Muscle of back (tissue), 11 donors: ENCODE data around the gene INSC. TPM values are rescaled to one million over a fixed set of nuclear protein-coding genes. Genes with fewer than 3 reads are reported as not detected.

Experiments
- DNase-seq, 3 donors: peaks; one replicate each; pipeline versions ENCODE4 v3.0.0 to v3.0.0-alpha.2; 2013
- polyA plus RNA-seq, 10 donors: library from polyadenylated mRNA; unstranded; fragments of 120-200 nt; gene quantifications; one replicate each; pipeline ENCODE4 v1.2.1, GENCODE V29; 2013; ENCODE audit not compliant: insufficient read length in 10 of 10

Gene INSC
- polyA plus RNA-seq, 10 donors, result 0.88 to 3.1 (median 1.5) TPM

DNA sequence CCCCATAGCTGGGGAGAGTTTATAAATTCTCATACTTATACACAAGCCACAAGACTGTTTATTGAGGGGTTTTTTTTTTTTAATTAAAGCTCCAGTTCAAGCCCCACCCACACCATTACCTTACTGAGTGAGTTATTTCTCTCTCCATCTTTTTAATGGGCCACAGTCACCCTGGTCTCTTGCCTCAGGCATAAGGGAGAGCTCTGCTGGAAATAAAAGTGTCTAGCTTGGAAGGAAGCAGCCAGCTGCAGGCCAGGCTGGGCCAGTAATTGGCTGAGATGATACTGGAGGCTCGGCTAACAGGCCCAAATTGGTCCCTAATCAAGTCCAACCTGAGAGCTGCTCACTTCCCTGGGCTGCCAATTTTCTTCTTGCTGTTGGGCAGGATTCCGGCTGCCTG lies 174.1 kb downstream of the INSC start:
- DNase-seq, result no peak

DNA sequence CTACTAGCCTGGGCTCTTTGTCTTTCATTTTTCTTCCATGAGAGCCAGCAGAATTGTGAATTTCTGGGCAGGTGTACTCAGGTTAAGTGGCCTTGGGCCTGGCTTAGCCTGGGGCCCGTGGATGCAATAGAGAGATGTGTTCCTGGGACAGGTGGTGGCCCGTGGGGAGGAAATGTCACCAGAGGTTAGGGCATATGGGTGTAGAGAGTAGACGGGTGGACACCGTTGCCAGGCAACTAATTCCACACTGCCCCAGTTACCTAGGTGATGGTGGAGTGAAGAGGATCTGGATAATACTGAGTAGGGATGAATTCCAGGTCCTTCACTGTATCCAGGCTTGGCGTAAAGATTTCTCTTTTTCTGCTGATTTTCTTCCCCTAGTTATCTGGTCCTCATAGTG lies 175.0 kb downstream of the INSC start:
- no peak for DNase-seq

DNA sequence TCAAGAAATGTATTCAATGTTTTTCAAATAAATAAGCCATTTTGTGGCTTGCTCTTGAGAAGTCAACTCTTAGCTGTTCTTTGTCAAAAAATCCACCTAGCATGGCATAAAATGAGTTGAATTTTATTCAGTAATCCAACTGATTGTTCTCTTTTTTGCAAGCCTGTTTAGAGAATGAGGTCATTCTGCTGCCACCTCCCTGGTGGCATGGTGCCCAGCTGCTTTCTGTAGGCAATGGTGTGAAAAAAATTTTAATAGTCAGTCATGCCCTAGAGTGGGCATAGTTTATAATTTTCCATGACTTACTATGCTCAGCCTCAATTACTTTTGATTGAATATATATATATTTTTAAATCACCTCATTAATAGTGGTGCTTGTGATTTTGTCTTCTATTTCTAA lies 177.2 kb downstream of the INSC start:
- no peak for DNase-seq

DNA sequence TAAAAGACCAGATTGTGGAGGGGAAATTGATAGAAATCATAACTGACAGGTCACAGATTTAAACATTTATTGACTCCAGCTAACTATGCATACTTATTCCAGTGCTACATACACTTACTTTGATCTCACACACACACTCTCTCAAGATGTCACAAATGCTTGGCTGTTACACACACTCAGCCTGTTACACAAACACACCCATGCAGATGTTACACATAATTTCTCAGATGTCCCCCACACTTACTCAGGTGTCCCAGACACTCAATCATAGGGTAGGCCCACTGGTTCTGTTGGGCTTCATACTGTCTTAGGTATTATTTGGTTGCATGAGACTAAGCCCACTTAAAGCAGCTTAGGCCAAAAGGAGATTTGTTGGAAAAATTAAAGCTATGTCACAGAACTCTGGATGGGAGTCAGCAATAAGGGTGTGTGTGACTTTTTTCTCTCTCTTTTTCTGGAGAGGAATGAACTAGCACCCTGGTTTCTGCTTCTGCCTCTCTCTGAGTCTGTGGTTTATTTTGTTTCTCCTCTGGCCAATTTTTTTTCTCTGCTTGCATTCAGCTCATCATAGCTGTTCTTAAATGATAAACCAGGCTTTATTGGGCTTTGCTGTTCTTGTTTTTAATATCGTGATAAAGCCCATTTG lies 179.4 kb downstream of the INSC start:
- DNase-seq, result no peak

DNA sequence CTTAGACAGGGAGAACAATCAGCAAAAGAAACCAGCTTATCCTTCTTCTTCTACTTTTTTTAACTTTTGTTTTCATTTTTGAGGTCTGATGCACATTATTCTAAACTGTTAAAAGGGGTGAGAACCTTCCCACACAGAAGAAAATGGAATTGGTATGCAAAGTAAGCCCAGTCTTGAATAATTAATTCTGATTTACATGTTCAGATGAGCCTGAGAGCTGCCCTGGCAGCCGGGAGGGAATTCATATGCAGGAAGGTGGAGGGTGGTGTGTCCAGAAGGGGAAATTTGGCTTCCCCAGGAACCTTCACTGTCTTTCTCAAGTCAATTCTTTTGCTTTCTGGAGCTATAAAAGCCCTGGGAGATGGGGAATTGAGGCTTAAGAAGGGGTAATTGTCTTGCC lies 181.0 kb downstream of the INSC start:
- no peak for DNase-seq

Other genes starting within 250 kb of the INSC start
- gene CYP2R1, start 222.7 kb upstream of the INSC start, polyA plus RNA-seq, result 10 to 100 TPM in 9 of 10 donors, 1 to 10 TPM in 1; 9.2 to 17.1 (median 12.9) TPM
- not detected for gene CALCA, start 142.6 kb upstream of the INSC start, polyA plus RNA-seq
- gene CALCB, start 41.3 kb upstream of the INSC start, polyA plus RNA-seq, result under 1 TPM in 7 of 10 donors, not detected in 3; 0.20 to 0.65 (median 0.62) TPM